Type B pancreatic cell (in vitro differentiated cells): ENCODE results near the gene CCDC97. TPM values are rescaled to one million over a fixed set of nuclear protein-coding genes. Genes with fewer than 3 reads are reported as not detected.

Experiments
- DNase-seq: peaks from one replicate; pipeline ENCODE4 v3.0.0; 2021; ENCODE audit warnings: mixed read lengths; ENCODE audit not compliant: unreplicated experiment; ENCODE audit errors: extremely low spot score
- H3K27ac Mint-ChIP-seq: 2 replicates; pipeline ENCODE4 v1.8.0; 2021; ENCODE audit warnings: mild to moderate bottlenecking, mixed read lengths
- H3K27me3 Mint-ChIP-seq: 2 replicates; pipeline ENCODE4 v1.8.0; 2021; ENCODE audit warnings: mixed read lengths
- H3K36me3 Mint-ChIP-seq: 2 replicates; pipeline ENCODE4 v1.8.0; 2021; ENCODE audit warnings: mixed read lengths
- H3K4me1 Mint-ChIP-seq: one replicate; pipeline ENCODE4 v1.8.0; 2021; ENCODE audit warnings: mixed read lengths; ENCODE audit not compliant: unreplicated experiment
- H3K4me3 Mint-ChIP-seq: 2 replicates; pipeline ENCODE4 v1.8.0; 2021; ENCODE audit warnings: mild to moderate bottlenecking, mixed read lengths
- H3K9me3 Mint-ChIP-seq: 2 replicates; pipeline ENCODE4 v1.8.0; 2021; ENCODE audit warnings: mixed read lengths
- total RNA-seq: library from RNA; stranded (reverse); gene quantifications from 2 replicates; pipeline ENCODE4 v1.2.1, GENCODE V29; 2021; ENCODE audit warnings: low replicate concordance
- TF ChIP-seq, protein P1 (sequence below): fragments of 200-600 bp; sonication (generic); conservative IDR thresholded peaks from 2 replicates; pipeline ENCODE4 v1.5.0; 2021; ENCODE audit warnings: antibody characterized with exemption, mild to moderate bottlenecking

The CCDC97 gene
- total RNA-seq, 1 donor from 2014 or later, result 42.6 TPM

DNA sequence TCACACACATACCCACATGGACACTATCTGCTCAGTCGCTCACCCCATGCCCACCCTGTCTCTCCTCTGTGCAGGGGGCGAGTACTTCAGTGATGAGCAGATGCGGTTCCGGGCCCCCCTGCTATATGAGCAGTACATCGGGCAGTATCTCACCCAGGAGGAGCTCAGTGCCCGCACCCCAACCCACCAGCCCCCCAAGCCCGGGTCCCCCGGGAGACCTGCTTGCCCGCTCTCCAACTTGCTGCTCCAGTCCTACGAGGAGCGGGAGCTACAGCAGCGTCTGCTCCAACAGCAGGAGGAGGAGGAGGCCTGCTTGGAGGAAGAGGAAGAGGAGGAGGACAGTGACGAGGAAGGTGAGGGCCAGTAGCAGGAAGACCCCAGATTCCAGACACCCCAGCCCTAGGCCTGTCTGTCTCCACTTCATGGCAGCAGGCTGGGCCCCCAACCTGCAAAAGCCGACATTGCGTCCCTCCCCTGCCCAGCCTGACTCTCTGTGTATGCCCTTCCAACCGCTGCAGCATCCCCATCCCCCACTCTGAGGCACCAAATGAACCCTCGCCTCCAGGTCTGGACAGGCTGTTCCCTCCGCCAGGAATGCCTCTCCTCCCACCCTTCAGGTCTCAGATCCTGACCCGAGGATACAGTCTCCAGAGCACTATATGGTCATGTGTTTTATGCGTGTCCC lies 9.7 kb downstream of the CCDC97 start:
- peaks cover 17% of the 10 kb centered on the region for H3K4me1 Mint-ChIP-seq
- no peak overlapping the region for H3K27ac Mint-ChIP-seq
- no peak overlapping the region for H3K4me3 Mint-ChIP-seq
- TF ChIP-seq, protein P1, sequence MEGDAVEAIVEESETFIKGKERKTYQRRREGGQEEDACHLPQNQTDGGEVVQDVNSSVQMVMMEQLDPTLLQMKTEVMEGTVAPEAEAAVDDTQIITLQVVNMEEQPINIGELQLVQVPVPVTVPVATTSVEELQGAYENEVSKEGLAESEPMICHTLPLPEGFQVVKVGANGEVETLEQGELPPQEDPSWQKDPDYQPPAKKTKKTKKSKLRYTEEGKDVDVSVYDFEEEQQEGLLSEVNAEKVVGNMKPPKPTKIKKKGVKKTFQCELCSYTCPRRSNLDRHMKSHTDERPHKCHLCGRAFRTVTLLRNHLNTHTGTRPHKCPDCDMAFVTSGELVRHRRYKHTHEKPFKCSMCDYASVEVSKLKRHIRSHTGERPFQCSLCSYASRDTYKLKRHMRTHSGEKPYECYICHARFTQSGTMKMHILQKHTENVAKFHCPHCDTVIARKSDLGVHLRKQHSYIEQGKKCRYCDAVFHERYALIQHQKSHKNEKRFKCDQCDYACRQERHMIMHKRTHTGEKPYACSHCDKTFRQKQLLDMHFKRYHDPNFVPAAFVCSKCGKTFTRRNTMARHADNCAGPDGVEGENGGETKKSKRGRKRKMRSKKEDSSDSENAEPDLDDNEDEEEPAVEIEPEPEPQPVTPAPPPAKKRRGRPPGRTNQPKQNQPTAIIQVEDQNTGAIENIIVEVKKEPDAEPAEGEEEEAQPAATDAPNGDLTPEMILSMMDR, result no peak
- peaks cover 5% of the 10 kb centered on the region for H3K27me3 Mint-ChIP-seq
- peaks cover 11% of the 10 kb centered on the region for H3K36me3 Mint-ChIP-seq
- no peaks in the 10 kb centered on the region for H3K9me3 Mint-ChIP-seq
- DNase-seq, result no peak

DNA sequence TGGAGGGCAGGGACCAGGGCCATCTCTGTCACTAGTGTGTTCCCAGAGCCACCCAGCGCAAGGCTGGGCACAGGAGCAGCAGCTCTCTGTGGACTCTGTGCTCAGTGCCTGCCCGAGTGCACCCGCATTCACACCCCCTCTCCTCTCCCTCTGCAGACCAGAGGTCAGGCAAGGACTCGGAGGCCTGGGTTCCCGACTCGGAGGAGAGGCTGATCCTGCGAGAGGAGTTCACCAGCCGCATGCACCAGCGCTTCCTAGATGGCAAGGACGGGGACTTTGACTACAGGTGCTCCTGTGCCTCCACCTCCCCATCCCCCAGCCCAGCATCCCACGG lies 10.2 kb downstream of the CCDC97 start:
- Mint-ChIP-seq H3K4me1 (peaks cover 20% of the 10 kb centered on the region), H3K27me3 (peaks cover 8% of the 10 kb centered on the region), H3K9me3 (no peaks in the 10 kb centered on the region), H3K4me3 (no peak overlapping the region), H3K36me3 (peaks cover 11% of the 10 kb centered on the region), H3K27ac (no peak overlapping the region)
- no peak for DNase-seq
- TF ChIP-seq, protein P1, result no peak

DNA sequence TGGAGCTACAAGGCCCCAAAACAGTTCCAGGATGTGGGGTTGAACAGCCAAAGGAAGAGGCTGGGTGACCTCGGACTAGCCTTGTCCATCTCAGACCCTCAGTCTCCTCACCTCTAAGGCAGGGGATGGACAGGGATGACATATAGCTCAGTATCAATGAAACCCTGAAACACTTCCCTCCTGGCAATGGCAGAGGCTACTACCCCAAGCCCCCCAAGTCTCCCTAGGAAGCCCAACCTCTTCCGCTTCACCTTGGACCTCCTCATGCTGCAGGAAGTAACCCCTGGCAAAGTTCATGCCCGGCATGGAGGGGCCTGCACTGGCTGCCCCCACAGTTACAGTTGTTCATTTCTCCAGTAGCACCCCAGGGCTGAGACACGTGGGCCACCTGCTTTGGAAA lies 10.6 kb downstream of the CCDC97 start:
- Mint-ChIP-seq H3K4me1 (peaks cover 25% of the 10 kb centered on the region), H3K27me3 (peaks cover 11% of the 10 kb centered on the region), H3K9me3 (no peaks in the 10 kb centered on the region), H3K27ac (no peak overlapping the region), H3K4me3 (no peak overlapping the region), H3K36me3 (peaks cover 11% of the 10 kb centered on the region)
- DNase-seq, result no peak
- TF ChIP-seq, protein P1, result no peak

DNA sequence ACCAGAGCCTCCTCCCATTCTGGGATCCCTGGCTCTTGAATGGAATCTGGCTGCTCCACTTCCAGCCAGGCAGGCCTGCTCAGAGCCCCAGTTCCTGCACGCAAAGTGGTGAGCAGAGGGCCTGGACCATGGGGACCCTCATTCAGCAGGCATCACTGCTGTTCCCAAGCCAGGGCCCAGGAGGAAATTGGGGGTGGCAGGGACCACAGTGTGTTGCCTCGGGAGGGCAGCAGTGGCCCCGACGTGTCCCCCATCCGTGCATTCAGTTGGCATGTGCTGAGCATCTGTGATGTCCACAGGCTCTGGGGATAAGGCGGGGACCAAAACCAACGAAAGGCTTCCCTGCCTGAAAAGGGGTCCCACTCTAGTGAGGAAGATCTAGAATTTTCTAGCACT lies 11.2 kb downstream of the CCDC97 start:
- no peak for DNase-seq
- Mint-ChIP-seq H3K36me3 (peaks cover 7% of the 10 kb centered on the region), H3K9me3 (no peaks in the 10 kb centered on the region), H3K27ac (no peak overlapping the region), H3K4me1 (peaks cover 28% of the 10 kb centered on the region), H3K4me3 (no peak overlapping the region), H3K27me3 (peaks cover 13% of the 10 kb centered on the region)
- TF ChIP-seq, protein P1, result no peak

DNA sequence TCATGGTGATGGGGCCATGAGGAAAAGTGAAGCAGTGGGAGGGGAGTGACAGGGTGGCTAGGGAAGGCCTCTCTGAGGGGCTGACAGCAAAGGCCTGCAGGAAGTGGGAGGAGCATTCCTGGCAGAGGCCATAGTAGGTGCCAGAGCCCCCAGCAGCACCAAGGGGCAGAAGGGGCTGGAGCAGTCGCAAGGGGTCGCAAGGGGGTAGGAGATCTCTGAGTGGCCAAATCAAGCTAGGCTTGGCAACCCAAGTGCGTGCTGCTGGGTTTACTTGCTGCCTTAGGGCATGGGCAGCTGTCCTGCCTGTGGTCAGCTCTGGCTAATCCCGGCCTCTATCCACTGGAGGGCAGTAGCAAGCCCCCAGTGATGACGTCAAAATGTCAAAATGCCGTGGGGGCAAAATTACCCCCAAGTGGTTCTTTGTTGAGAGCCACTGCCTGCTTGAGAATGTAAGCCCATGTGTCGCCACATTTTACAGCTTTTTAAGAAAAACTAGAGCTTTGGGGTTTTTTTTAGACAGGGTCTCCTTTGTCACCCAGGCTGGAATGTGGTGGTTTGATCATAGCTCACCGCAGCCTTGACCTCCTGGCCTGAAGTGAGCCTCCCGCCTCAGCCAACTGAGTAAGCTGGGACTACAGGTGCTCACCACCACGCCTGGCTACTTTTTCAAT lies 11.8 kb downstream of the CCDC97 start:
- Mint-ChIP-seq H3K9me3 (no peaks in the 10 kb centered on the region), H3K4me1 (peaks cover 32% of the 10 kb centered on the region), H3K27me3 (peaks cover 19% of the 10 kb centered on the region), H3K4me3 (no peak overlapping the region), H3K27ac (no peak overlapping the region), H3K36me3 (peaks cover 5% of the 10 kb centered on the region)
- TF ChIP-seq, protein P1, result peak; percentile 82
- DNase-seq, result no peak
